ENCODE measurements around the gene CYP3A5.

The CYP3A5 gene

DNA sequence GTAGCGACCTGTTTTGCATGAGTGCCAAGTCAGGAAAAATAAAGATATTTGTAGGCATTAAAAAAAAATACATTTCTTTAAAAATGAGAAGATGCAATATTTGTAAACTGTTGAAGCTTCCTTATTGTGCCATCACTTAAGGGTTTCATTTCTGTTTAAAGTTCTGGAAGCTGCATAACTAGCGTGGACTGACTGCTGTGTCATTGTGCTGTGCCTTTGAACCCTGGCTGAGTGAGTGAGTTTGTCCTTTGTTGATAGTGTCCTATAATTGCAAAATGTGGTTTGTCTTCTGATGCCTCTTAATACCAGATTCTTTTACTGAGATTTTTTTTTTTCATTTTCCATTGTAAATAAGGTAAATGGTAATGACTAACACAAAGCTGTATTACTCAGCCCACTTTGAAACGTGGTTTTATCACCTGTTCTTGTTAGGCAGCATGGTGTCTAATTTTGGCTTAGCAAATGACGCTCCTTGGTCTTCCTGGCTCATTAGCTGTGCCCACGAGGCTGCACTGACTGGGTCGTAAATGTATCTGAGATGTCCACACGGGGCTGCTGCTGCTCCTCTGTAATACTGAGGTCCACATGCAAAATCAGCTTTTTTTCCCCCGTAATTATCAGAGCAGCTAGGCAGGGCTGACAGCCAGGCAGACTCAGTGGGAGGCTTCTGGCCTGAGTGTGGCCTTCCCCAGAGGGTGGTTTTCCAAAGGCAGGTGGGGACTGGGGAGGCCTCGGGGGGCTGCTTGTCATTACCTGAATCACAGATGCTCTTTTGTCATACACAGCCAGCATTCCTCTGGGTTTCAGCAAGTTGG, 48.3 kb downstream of the CYP3A5 start:
- no peak overlapping the region for H2AFZ ChIP-seq (ENCODE audit: low read length)
- no peak overlapping the region for H2BK15ac ChIP-seq (ENCODE audit: low read length)
- no peak overlapping the region for H2BK5ac ChIP-seq (ENCODE audit: low read length)
- no peak overlapping the region for H3K9ac ChIP-seq (ENCODE audit: low read depth, low read length, poor library complexity)
- H2AK5ac ChIP-seq (ENCODE audit: low read depth, low read length), result no peak overlapping the region
- H3K9me3 ChIP-seq (replicated peaks in 1 of 2; ENCODE audit: control insufficient read depth in 2 of 2, insufficient read depth in 1 of 2, low read depth in 1 of 2, low read length in 2 of 2), result no peaks in the 10 kb centered on the region
- peaks cover 30 to 77% of the 10 kb centered on the region in 2 donors for H3K36me3 ChIP-seq (replicated peaks in 1 of 2; ENCODE audit: control insufficient read depth in 2 of 2, insufficient read depth in 2 of 2, low read length in 2 of 2)
- H3K4ac ChIP-seq (ENCODE audit: low read length), result no peak overlapping the region
- H3K14ac ChIP-seq (ENCODE audit: low read length), result no peak overlapping the region
- no peak overlapping the region for H3K18ac ChIP-seq (ENCODE audit: low read length)
- H3K4me2 ChIP-seq (ENCODE audit: insufficient read depth, low read length, poor library complexity, severe bottlenecking), result no peak overlapping the region
- no peak overlapping the region for H2BK12ac ChIP-seq (ENCODE audit: low read length)
- H3K27ac ChIP-seq (replicated peaks; ENCODE audit: low read length), result no peak overlapping the region
- no peak for DNase-seq (ENCODE audit: low spot score)
- H2BK120ac ChIP-seq (ENCODE audit: low read depth, low read length), result no peak overlapping the region
- no peak overlapping the region for H3K23ac ChIP-seq (ENCODE audit: low read depth, low read length, poor library complexity)
- H3K4me1 ChIP-seq (ENCODE audit: control insufficient read depth in 2 of 2, insufficient read depth in 1 of 2, low read depth in 1 of 2, low read length in 2 of 2), result peaks cover 0 to 1% of the 10 kb centered on the region in 2 donors
- no peak overlapping the region for H4K91ac ChIP-seq (ENCODE audit: low read depth, low read length, poor library complexity)
- no peaks in the 10 kb centered on the region for H3K27me3 ChIP-seq (ENCODE audit: control insufficient read depth in 3 of 3, insufficient read depth in 3 of 3, low read depth in 1 of 3, low read length in 3 of 3)
- no peaks in the 10 kb centered on the region for H3K79me1 ChIP-seq (ENCODE audit: low read depth, low read length)
- WGBS, 2 donors (ENCODE audit: extremely low coverage in 2 of 2, insufficient read length in 2 of 2, insufficient replicate concordance in 1 of 2), result no CpG with 5 or more reads among the region's 9 CpGs
- H3K4me3 ChIP-seq (ENCODE audit: low read length in 2 of 2), result no peak overlapping the region
- no peak overlapping the region for H4K8ac ChIP-seq (ENCODE audit: low read depth, low read length)

DNA sequence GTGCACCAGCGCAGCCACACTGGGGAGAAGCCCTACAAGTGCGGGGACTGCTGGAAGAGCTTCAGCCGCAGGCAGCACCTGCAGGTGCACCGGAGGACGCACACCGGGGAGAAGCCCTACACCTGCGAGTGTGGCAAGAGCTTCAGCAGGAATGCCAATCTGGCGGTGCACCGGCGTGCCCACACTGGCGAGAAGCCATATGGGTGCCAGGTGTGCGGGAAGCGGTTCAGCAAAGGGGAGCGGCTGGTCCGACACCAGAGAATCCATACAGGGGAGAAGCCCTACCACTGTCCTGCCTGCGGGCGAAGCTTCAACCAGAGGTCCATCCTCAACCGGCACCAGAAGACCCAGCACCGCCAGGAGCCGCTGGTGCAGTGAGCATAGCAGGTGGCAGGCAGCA, 50.2 kb downstream of the CYP3A5 start:
- DNase-seq (ENCODE audit: low spot score), result no peak
- WGBS, 2 donors (ENCODE audit: extremely low coverage in 2 of 2, insufficient read length in 2 of 2, insufficient replicate concordance in 1 of 2), result no CpG with 5 or more reads among the region's 20 CpGs
- no peak overlapping the region for H3K9ac ChIP-seq (ENCODE audit: low read depth, low read length, poor library complexity)
- no peak overlapping the region for H3K4me2 ChIP-seq (ENCODE audit: insufficient read depth, low read length, poor library complexity, severe bottlenecking)
- no peak overlapping the region for H3K18ac ChIP-seq (ENCODE audit: low read length)
- H3K23ac ChIP-seq (ENCODE audit: low read depth, low read length, poor library complexity), result no peak overlapping the region
- no peak overlapping the region for H3K4ac ChIP-seq (ENCODE audit: low read length)
- H2BK12ac ChIP-seq (ENCODE audit: low read length), result no peak overlapping the region
- no peaks in the 10 kb centered on the region for H3K9me3 ChIP-seq (replicated peaks in 1 of 2; ENCODE audit: control insufficient read depth in 2 of 2, insufficient read depth in 1 of 2, low read depth in 1 of 2, low read length in 2 of 2)
- H3K36me3 ChIP-seq (replicated peaks in 1 of 2; ENCODE audit: control insufficient read depth in 2 of 2, insufficient read depth in 2 of 2, low read length in 2 of 2), result peaks cover 45 to 96% of the 10 kb centered on the region in 2 donors
- H2AK5ac ChIP-seq (ENCODE audit: low read depth, low read length), result no peak overlapping the region
- H3K79me1 ChIP-seq (ENCODE audit: low read depth, low read length), result no peaks in the 10 kb centered on the region
- no peak overlapping the region for H2BK15ac ChIP-seq (ENCODE audit: low read length)
- H2BK5ac ChIP-seq (ENCODE audit: low read length), result no peak overlapping the region
- peak overlapping the region in 1 of 2 donors; percentile 40 for H3K4me3 ChIP-seq (ENCODE audit: low read length in 2 of 2)
- H2AFZ ChIP-seq (ENCODE audit: low read length), result no peak overlapping the region
- H3K4me1 ChIP-seq (ENCODE audit: control insufficient read depth in 2 of 2, insufficient read depth in 1 of 2, low read depth in 1 of 2, low read length in 2 of 2), result peaks cover 0 to 1% of the 10 kb centered on the region in 2 donors
- H3K27ac ChIP-seq (replicated peaks; ENCODE audit: low read length), result no peak overlapping the region
- no peak overlapping the region for H3K14ac ChIP-seq (ENCODE audit: low read length)
- no peak overlapping the region for H4K8ac ChIP-seq (ENCODE audit: low read depth, low read length)
- no peak overlapping the region for H2BK120ac ChIP-seq (ENCODE audit: low read depth, low read length)
- no peak overlapping the region for H4K91ac ChIP-seq (ENCODE audit: low read depth, low read length, poor library complexity)
- H3K27me3 ChIP-seq (ENCODE audit: control insufficient read depth in 3 of 3, insufficient read depth in 3 of 3, low read depth in 1 of 3, low read length in 3 of 3), result no peaks in the 10 kb centered on the region

DNA sequence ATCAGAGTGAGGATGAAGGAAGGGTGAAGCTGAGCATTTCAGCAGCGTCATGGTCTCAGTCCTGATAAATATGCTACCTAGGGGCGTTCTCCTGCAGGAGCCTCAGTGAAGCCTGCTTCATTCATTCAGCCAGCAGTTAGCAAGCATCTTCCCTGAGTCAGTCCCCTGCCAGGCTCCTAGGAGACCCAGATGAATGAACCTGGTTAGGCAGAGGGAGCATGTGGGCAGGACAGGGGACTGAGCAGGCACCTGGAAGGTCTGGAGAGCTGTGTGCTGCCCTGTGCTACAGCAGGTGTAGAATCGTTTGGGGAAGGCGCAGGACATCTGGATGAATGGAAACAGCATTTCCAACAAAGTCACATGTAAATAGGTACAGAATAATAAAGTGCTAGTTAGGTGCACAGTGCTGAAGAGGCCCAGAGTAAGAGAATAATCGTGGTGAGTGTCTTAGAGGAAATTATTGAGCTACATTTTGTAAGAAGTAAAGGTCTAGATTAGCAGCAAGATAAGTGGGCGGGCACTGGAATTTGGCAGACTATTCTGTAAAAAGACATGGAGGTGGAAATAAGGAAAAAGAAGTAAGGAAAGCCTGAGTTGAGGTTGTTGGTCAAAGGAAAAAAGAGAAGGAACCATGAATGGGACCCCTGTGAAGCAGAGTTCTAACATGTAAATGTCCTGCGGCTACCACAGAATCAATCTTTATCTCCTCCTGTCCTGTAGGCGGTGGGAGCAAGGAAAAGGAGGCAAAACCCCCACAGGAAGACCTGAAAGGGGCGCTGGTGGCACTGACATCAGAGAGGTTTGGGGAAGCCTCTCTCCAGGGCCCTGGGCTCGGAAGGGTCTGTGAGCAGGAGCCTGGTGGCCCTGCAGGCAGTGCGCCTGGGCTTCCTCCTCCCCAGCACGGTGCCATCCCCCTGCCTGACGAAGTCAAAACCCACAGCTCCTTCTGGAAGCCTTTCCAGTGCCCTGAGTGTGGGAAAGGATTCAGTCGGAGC, 51.0 kb downstream of the CYP3A5 start:
- Histone ChIP-seq H3K4me1 (ENCODE audit: control insufficient read depth in 2 of 2, insufficient read depth in 1 of 2, low read depth in 1 of 2, low read length in 2 of 2) (peaks cover 0 to 1% of the 10 kb centered on the region in 2 donors), H2AK5ac (ENCODE audit: low read depth, low read length) (no peak overlapping the region), H3K4ac (ENCODE audit: low read length) (no peak overlapping the region), H3K36me3 (replicated peaks in 1 of 2; ENCODE audit: control insufficient read depth in 2 of 2, insufficient read depth in 2 of 2, low read length in 2 of 2) (peaks cover 54 to 100% of the 10 kb centered on the region in 2 donors), H3K23ac (ENCODE audit: low read depth, low read length, poor library complexity) (no peak overlapping the region), H3K9ac (ENCODE audit: low read depth, low read length, poor library complexity) (no peak overlapping the region), H2BK120ac (ENCODE audit: low read depth, low read length) (no peak overlapping the region), H3K9me3 (replicated peaks in 1 of 2; ENCODE audit: control insufficient read depth in 2 of 2, insufficient read depth in 1 of 2, low read depth in 1 of 2, low read length in 2 of 2) (no peaks in the 10 kb centered on the region), H2BK5ac (ENCODE audit: low read length) (no peak overlapping the region), H4K91ac (ENCODE audit: low read depth, low read length, poor library complexity) (no peak overlapping the region), H3K27ac (replicated peaks; ENCODE audit: low read length) (no peak overlapping the region), H2BK15ac (ENCODE audit: low read length) (no peak overlapping the region), H2AFZ (ENCODE audit: low read length) (no peak overlapping the region), H3K27me3 (ENCODE audit: control insufficient read depth in 3 of 3, insufficient read depth in 3 of 3, low read depth in 1 of 3, low read length in 3 of 3) (no peaks in the 10 kb centered on the region), H3K4me3 (ENCODE audit: low read length in 2 of 2) (no peak overlapping the region), H3K79me1 (ENCODE audit: low read depth, low read length) (peaks cover under 1% of the 10 kb centered on the region), H3K14ac (ENCODE audit: low read length) (no peak overlapping the region), H3K4me2 (ENCODE audit: insufficient read depth, low read length, poor library complexity, severe bottlenecking) (no peak overlapping the region), H4K8ac (ENCODE audit: low read depth, low read length) (no peak overlapping the region), H2BK12ac (ENCODE audit: low read length) (no peak overlapping the region), H3K18ac (ENCODE audit: low read length) (no peak overlapping the region)
- WGBS, 2 donors (ENCODE audit: extremely low coverage in 2 of 2, insufficient read length in 2 of 2, insufficient replicate concordance in 1 of 2), result no CpG with 5 or more reads among the region's 14 CpGs
- DNase-seq (ENCODE audit: low spot score), result no peak

DNA sequence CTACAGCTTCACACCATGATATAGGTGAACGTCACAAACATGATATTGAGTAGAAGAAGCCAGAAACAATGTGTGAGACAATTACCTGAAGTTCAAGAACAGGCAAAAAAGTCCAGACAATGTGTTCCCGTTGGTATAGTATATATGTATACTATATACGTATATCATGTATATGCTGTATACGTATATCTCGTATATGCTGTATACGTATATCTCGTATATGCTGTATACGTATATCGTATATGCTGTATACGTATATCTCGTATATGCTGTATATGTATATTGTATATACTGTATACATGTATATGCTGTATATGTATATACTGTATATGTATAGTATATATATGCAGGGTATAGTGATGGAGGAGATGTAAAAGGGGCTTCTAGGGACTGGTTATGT, 52.3 kb downstream of the CYP3A5 start:
- Histone ChIP-seq H2BK5ac (ENCODE audit: low read length) (no peak overlapping the region), H3K27ac (replicated peaks; ENCODE audit: low read length) (no peak overlapping the region), H3K36me3 (replicated peaks in 1 of 2; ENCODE audit: control insufficient read depth in 2 of 2, insufficient read depth in 2 of 2, low read length in 2 of 2) (peaks cover 63 to 99% of the 10 kb centered on the region in 2 donors), H2BK12ac (ENCODE audit: low read length) (no peak overlapping the region), H3K79me1 (ENCODE audit: low read depth, low read length) (peaks cover 2% of the 10 kb centered on the region), H4K8ac (ENCODE audit: low read depth, low read length) (no peak overlapping the region), H2BK120ac (ENCODE audit: low read depth, low read length) (no peak overlapping the region), H4K91ac (ENCODE audit: low read depth, low read length, poor library complexity) (no peak overlapping the region), H3K4me3 (ENCODE audit: low read length in 2 of 2) (no peak overlapping the region), H2BK15ac (ENCODE audit: low read length) (no peak overlapping the region), H3K23ac (ENCODE audit: low read depth, low read length, poor library complexity) (no peak overlapping the region), H3K14ac (ENCODE audit: low read length) (no peak overlapping the region), H2AK5ac (ENCODE audit: low read depth, low read length) (no peak overlapping the region), H3K9me3 (replicated peaks in 1 of 2; ENCODE audit: control insufficient read depth in 2 of 2, insufficient read depth in 1 of 2, low read depth in 1 of 2, low read length in 2 of 2) (no peaks in the 10 kb centered on the region), H3K27me3 (ENCODE audit: control insufficient read depth in 3 of 3, insufficient read depth in 3 of 3, low read depth in 1 of 3, low read length in 3 of 3) (no peaks in the 10 kb centered on the region), H3K9ac (ENCODE audit: low read depth, low read length, poor library complexity) (no peak overlapping the region), H3K4ac (ENCODE audit: low read length) (no peak overlapping the region), H3K18ac (ENCODE audit: low read length) (no peak overlapping the region), H3K4me2 (ENCODE audit: insufficient read depth, low read length, poor library complexity, severe bottlenecking) (no peak overlapping the region), H2AFZ (ENCODE audit: low read length) (no peak overlapping the region), H3K4me1 (ENCODE audit: control insufficient read depth in 2 of 2, insufficient read depth in 1 of 2, low read depth in 1 of 2, low read length in 2 of 2) (peaks cover 0 to 1% of the 10 kb centered on the region in 2 donors)
- DNase-seq (ENCODE audit: low spot score), result no peak
- no CpG with 5 or more reads among the region's 11 CpGs for WGBS, 2 donors (ENCODE audit: extremely low coverage in 2 of 2, insufficient read length in 2 of 2, insufficient replicate concordance in 1 of 2)

All from neuronal stem cell (in vitro differentiated cells).